ENCODE measurements around the gene USP51.
A peak's percentile ranks its signal among the peaks of the same experiment; 100 is the strongest.
"Not testable (repeated sequence)": the region's sequence is repeated elsewhere in the genome, so short reads cannot be mapped to it uniquely, and the experiment has no call there.

Gene USP51

DNA sequence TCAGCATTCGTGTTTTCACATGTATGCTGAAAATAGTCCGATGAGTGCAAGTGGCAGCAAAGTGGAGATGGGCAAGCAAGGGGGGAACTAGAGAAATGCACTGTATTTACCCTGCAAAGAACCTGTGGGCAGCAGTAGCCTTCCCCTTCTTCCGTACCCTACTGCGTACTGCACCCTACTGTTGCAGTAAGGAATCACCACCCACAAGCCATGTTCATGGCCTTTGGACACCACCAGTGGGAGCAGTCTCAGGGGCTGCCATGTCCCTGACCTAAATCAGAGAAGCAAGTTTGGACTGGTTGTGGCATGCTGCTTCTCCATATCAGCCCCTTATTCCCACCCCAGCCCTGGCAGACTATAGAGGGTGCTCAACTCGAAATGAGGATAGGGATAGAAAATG is 25.6 kb downstream of the USP51 start:
- DNase-seq, result not testable (repeated sequence)

DNA sequence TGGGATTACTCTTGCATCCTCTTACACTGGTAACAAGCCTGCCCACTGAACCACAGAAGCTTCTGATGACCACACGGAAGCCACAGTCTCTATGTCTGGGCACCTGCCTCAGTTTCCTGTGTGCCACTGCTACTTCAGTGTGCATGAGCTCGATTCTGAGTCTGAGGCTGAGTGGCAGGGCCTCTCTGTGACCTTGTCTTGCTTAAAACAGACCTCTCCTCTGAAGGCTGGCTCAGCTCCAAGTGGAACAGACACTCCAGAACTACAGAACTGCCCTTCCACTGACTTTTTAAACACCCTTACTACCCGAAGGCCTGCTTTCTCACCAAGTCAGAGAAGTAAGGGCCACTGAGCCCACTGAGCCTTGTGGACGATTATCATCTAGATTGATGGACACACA is 29.7 kb downstream of the USP51 start:
- DNase-seq, result not testable (repeated sequence)

DNA sequence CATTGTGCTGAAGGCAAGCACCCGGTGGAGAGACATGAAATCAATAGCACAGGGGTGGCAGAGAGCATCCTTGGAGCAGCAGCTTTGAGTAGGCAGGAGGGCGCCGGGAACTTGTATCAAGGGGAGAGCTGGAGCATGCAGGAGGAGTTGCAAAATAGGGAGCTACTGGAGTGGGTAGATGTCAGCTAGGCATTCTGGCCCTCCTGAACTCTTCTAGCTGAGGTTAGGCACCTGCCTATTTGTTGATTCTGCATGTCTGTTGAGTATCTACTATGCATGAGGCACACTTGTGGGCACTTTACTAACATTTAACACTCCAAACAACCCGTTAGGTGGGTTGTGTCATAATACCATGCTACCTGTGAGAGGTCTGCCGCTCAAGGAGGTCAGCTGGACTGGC is 30.2 kb downstream of the USP51 start:
- not testable (repeated sequence) for DNase-seq

DNA sequence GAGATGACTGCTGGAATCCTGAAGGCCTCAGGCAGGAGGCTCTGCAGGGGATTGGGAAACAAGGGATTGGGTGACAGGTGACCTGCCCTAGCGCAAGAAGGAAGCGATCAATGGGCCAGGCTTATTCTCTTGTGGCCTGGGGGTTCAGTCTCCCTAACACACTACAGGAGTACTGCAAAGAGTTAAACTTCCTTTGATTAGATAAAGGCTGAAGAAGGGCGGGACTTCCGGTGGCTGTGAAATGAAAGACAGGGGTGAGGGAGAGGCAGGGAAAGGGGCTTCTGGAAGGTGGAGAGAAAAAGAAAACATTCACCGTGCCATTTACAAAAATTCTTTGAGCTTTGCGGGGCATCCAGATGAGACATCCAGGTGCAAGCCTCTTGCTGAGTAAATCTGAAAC is 33.9 kb downstream of the USP51 start:
- not testable (repeated sequence) for DNase-seq

DNA sequence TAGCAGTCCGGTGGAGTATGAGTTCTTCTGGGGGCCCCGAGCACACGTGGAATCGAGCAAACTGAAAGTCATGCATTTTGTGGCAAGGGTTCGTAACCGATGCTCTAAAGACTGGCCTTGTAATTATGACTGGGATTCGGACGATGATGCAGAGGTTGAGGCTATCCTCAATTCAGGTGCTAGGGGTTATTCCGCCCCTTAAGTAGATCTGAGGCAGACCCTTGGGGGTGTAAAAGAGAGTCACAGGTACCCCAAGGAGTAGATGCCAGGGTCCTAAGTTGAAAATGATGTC is 36.9 kb downstream of the USP51 start:
- DNase-seq, result no peak

DNA sequence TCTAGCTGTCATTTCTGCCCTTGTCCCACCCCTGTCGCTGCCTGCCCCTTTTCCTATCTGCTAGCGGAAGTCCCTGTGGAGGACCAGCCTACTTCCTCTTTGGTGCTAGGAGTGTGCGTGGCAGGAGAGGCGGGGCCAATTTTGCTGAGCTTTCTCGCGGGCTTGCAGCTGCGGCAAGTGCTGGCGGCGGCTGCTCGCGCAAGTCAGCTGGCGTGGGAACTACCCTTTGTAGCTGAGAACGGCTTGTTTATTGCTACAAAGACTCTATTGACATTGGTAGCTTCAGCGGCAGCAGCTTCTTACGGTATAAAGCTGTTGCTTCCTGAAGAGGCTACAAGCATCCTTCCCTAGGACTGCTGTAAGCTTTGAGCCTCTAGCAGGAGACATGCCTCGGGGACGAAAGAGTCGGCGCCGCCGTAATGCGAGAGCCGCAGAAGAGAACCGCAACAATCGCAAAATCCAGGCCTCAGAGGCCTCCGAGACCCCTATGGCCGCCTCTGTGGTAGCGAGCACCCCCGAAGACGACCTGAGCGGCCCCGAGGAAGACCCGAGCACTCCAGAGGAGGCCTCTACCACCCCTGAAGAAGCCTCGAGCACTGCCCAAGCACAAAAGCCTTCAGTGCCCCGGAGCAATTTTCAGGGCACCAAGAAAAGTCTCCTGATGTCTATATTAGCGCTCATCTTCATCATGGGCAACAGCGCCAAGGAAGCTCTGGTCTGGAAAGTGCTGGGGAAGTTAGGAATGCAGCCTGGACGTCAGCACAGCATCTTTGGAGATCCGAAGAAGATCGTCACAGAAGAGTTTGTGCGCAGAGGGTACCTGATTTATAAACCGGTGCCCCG is 37.4 kb downstream of the USP51 start, which contains the start of gene MAGEH1:
Gene MAGEH1 (plus strand): TSS at position 138 of the 843 bp plus-strand sequence. CDS start 248 bp downstream, at position 386.
- DNase-seq, result peak; percentile 84

DNA sequence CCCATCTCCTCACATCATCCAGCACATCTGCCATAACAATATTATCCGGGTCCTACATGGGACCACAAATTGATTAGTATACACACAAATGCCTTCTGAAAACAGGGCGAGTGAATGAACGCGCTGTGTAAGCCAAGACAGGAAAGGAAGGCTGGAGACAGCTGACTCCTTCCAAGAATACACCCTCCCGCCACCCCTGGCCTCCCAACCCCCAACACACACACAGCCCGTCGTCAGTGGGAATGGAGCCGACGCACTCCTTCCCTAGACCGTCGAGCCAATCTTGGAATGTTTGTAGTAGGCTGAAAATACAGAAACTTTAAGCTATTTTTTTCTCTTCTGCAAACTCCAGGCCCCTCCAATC is 38.0 kb downstream of the USP51 start:
- no peak for DNase-seq

DNA sequence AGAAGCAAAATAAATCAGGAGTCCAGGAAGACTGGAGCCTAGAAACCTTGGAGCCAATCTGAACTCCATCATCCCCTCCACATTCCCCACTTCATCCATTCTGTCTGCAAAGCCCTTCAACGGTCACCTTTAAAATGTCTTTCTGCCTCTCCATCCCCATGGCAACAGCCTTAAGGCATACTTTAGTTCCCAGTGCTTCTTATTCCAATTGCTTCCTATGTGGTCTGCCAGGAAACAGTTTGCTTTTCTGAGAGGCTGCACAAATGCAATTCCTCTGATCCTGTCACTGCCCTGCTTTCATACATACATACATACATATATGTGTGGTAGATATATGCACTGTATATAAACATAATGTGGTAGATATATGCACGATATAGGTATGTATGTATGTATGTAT is 38.5 kb downstream of the USP51 start:
- DNase-seq, result no peak

DNA sequence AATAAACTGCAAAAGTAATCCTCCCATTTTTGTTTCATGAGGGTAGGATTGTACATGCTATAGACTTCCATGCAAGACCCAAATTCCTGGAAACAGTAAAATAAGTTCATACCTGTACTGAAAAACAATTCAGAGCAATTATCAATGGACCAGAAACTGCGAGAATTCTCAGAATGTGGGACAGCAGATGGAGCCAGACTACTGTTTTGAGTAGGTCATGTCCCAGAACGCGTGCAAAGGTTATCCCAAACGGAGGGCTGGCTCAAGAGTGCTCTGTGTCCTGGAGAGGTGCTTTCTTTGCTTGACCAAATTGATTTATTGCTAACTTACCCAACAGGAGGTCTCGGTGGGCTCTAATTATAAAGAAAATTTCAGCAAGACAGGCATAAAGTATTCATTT is 39.4 kb downstream of the USP51 start:
- DNase-seq, result no peak

DNA sequence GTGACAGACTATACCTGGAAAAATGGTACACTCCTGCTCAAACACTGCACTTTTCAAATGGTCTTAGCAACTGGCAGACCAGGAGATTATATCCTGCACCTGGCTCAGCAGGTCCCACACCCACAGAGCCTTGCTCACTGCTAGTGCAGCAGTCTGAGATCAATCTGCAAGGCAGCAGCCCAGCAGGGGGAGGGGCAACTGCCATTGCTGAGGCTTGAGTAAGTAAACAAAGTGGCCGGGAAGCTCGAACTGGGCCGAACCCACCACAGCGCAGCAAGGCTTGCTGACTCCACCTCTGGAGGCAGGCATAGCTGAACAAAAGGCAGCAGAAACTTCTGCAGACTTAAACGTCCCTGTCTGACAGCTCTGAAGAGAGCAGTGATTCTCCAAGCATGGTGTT is 46.2 kb downstream of the USP51 start:
- DNase-seq, result not testable (repeated sequence)
